ENCODE results near the gene FRG2C.
"Not testable (repeated sequence)": the region's sequence is repeated elsewhere in the genome, so short reads cannot be mapped to it uniquely, and the experiment has no call there.

The FRG2C gene

DNA sequence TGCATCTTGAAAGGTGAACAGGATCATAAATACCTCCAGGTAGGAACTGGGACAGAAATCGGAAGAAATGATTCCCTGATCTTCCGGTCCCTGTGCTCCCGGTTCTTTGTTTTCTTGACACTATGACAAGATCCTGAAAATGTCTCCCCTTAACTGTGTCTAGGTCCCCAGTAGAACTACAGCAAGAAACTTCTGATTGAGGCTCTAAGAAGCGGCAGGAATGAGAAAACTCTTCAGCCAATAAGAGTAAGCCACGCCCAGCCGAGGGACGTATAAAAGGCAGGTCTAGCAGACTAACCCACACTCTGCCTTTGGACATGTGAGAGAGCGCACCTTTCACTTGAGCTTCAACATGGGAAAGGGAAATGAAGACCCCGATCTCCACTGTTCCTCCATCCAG, at the start of gene FRG2C:
Gene FRG2C, plus strand, starts transcription at position 301 of the 400 bp plus-strand sequence. Its CDS starts 52 bp downstream, at position 353.
- not testable (repeated sequence) for FAIRE-seq; DNase-seq (ENCODE audit: insufficient read length, low spot score)

DNA sequence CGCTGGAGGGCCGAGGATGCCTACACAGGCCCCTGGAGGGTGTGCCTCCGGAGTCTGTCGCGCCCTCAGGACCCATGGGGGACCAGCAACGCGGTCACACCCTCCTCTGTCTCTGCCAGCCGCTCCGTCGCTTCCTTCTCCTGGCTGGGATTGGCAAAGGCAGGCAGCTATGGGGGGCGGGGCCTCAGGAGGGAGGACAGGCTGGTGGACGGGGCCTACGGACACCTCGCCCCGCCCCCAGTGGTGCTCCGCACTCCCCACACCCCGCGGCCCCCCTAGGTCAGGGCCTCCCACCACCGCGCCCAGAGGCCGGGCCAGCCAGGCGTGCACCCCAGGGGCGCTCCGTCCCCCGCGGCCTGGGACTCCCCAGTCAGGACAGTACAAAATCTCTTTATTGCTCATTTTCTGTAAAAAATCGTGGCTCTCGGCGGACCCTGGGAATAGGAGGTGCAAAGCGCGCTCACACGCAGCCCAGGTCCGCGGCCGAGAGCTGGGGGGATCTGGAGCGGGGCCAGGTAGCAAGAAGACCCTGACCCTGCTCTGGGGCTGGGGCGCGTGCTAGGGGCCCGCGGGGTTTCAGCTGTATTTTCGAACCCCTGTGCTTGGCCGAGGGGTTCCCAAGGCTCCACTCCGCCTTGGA, 45.3 kb upstream of the FRG2C start:
- not testable (repeated sequence) for FAIRE-seq

DNA sequence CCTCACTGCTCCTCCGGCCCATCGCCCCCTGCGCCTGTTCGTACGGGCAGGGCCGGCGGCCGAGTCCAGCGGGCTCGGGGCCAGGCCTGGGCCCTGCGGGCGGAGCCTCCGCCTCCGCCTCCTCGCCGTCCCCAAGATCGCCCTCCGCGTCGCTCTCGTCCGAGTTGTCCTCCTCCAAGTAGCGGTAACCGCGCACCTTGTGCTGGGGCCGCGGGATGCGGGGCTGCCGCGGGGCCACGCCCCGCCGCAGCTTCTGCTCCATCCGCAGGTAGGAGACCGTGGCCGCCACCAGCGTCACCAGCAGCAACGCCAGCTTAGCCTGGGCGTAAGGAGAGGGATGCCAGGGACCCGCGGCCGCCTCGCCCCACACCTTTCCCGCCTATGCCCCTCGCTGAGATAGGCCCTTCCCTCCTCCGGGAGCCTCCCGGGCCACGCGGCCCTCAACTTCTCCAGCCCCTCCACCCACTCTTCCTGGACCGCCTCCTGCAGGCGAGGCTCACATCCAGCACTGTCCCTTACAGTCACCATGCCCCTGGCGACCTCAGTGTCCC, 44.6 kb upstream of the FRG2C start:
- DNase-seq (ENCODE audit: insufficient read length, low spot score); FAIRE-seq: not testable (repeated sequence)

More for the DNA sequence above, 45.3 kb upstream of the FRG2C start:
- DNase-seq (ENCODE audit: insufficient read length, low spot score) = not testable (repeated sequence)

DNA sequence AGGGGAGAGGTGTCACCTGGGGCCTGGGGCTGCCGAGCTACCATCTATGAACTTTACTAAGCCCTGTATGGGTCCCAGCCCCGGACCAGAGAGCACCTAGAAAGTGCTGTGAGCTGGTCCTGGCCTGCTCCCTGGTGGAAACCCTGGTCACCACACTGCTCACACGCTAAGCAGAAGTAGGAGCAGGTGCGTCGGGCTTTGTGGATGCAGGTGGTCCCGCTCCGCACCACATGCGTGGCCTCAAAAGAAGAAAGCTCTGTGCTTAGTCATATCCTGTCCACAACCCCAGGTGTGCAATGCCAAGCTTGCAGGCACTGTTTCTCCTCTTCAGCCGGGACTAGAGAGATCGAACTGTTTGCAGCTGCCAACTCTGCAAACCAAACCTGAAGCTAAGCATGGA, 42.4 kb upstream of the FRG2C start:
- FAIRE-seq; DNase-seq (ENCODE audit: insufficient read length, low spot score): not testable (repeated sequence)

DNA sequence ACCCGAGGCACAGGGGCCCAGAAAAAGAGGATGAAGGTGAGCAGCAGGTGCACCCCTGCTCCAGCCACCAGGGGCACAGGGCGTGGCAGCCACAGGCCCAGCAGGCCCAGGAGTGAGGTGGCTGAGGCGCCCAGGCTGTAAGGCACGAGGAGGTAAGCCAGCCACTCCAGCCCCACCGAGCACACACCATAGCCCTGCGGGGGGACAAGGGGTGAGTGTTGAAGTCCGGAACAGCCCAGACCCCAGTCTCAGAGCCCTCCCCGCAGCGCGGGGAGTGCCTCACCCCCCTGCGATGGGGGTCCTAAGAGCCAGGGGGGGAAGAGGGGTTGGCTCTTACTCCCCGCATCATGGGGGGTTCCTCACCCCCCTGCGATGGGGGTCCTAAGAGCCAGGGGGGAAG, 40.5 kb upstream of the FRG2C start:
- not testable (repeated sequence) for FAIRE-seq; DNase-seq (ENCODE audit: insufficient read length, low spot score)

DNA sequence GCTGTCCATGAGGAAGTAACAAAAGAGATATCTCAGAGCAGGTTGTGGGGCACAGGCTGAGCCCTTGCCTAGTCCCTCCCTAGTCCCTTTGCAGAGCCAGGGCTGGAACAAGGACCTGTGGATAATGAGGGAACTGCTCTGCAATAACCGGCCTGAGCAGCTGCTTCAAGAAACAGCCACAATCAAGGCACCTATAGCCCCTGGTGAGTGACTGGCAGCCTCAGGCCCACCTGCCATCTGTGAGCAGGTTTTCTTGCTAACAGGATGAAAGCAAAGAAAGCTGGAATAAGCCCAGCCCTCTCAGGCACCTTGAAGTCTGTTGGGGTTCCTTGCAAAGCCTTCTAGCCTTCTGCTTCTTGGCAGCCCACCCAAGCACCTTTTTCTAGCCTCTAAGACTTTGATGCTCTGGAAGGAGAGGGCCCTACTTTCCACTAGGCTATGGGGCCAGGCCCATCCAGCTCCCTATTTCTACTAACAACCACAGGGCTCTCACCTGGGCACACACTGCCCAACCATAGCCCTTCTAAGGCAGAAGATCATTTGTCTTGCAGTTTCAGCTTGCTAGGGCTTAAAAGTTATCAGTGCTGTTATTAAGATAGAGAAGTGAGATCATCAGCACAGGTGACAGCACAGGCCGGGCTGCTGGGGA, 33.1 kb upstream of the FRG2C start:
- FAIRE-seq; DNase-seq (ENCODE audit: insufficient read length, low spot score): not testable (repeated sequence)

DNA sequence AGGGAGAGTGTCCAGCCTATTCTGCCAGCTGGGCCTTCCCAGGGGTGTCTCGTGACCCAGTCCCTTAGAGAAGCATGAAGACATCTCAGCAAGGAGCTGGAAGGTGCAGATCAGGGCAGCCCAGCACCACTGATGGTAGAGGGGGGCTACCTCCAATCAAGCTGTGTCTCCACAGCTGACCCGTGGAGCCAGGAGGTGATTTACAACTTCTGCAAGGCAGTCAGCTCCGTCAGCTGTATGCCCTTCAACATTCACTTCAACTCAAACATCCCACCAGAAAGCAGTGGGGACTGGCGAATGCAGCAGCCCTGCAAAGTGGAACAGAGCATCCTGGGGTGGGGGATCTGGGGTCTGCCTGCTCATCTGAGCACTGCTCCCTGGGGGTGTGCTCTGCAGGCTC, 32.6 kb upstream of the FRG2C start:
- DNase-seq (ENCODE audit: insufficient read length, low spot score) (no peak), FAIRE-seq (no peak)
- TF ChIP-seq POLR2A (IDR thresholded peaks at IDR 0.05; ENCODE audit: low read depth, low read length) = no peak

DNA sequence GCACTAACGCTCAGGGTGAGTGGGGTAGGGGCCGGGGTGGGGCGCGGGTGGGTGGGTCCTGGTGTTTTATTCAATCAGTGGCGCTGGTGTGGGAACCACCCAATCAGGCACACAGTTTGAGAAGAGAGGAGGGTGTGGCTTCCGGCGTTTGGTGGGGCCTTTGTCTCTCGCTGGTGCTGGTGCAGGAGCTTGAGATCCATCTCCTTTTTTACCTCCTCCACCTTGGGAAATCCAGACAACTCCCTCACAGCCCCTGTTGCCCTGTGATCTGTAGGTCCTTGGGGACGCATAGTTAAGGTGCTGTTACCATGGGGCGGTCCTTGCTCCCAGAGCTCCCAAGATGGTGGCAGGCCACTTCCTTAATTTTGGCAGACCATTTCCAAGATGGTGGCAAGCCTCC, 25.2 kb upstream of the FRG2C start:
- not testable (repeated sequence) for FAIRE-seq; DNase-seq (ENCODE audit: insufficient read length, low spot score)

DNA sequence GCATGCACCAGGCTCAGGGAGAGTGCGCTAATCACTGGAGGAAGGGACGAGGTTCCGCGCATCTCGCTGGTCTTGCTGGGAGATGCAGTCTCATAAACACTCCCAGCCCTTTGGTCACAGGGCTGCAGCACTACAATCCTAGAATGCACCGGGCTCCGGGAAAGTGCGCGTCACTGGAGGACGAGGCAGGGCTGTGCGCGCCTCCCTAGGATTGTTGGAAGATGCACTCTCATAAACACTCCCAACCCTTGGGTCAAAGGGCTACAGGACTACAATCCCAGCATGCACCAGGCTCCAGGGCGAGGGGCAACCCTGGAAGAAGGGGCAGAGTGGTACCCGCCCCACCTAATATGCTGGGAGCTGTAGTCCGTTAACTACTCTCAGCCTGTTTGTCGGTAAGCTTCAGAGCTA, 23.0 kb upstream of the FRG2C start:
- peak; percentile 29 for DNase-seq (ENCODE audit: insufficient read length, low spot score)
- TF ChIP-seq POLR2A (IDR thresholded peaks at IDR 0.05; ENCODE audit: low read depth, low read length) = peak; percentile 21; the same call in 1 of the 2 replicates
- FAIRE-seq = not testable (repeated sequence)

DNA sequence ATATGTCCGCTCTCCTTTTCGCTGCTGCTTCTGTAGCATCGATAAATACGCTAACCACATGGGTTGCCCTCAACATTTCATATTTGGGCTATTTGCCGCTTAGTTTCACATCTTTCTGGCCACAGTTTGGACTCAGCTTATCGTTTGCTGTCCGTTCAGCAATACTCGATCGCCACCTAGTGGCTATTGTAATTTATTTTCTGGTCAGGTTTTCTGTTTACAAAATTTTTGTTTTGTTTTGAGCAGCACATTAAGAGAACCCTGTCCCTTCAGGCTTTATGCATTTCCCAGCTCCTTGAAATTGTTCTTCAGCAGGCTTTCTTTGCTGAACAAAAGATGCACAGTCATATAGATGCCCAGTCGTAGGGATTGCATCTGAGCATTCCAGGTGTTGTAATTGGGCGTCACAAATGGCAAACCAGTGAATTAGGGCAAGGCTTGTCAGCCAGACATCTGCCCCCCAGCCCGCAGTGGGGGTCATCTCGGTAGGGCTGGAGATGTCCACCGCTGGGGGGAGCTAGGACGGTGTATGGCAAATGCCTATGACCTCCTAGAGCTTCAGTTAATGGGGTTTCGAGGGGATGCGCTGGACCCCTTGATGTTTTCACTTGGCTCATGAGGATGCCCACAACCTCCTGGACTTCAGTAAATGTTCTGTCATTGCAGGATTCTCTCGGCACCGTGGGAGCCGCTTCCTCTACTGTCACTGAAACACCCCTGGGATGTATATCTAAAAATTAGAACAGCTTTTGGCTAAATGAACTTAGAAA, 20.9 kb upstream of the FRG2C start:
- peak; percentile 75 for FAIRE-seq
- DNase-seq (ENCODE audit: insufficient read length, low spot score) = not testable (repeated sequence)

DNA sequence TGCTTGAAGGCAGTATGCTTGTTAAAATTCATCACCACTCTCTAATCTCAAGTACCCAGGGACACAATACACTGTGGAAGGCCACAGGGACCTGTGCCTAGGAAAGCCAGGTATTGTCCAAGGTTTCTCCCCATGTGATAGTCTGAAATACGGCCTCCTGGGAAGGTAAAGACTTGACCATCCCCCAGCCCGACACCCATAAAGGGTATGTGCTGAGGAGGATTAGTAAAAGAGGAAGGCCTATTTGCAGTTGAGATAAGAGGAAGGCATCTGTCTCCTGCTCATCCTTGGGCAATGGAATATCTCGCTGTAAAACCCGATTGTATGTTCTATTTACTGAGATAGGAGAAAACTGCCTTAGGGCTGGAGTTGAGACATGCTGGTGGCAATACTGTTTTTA, 18.6 kb upstream of the FRG2C start:
- not testable (repeated sequence) for DNase-seq (ENCODE audit: insufficient read length, low spot score); FAIRE-seq

DNA sequence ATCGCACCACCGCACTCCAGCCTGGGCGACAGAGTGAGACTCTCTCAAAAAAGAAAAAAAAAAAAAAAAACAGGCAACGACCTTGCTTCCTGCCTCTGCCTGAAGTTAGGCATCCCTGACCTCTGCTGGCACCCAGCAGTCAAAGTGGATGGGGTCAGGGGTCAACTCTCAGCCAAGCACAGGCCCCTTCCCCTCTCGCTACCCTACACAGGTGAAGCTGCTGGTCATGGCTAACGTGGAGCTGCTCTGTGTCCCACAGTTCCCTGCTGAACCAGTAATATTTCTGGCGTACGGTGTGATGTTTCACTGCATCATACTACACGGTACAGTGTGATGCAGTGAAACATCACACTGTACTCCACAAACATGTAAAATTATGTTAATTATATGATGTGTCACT, 13.9 kb upstream of the FRG2C start:
- DNase-seq (ENCODE audit: insufficient read length, low spot score) (no peak), FAIRE-seq (no peak)
- TF ChIP-seq POLR2A (IDR thresholded peaks at IDR 0.05; ENCODE audit: low read depth, low read length) = no peak

DNA sequence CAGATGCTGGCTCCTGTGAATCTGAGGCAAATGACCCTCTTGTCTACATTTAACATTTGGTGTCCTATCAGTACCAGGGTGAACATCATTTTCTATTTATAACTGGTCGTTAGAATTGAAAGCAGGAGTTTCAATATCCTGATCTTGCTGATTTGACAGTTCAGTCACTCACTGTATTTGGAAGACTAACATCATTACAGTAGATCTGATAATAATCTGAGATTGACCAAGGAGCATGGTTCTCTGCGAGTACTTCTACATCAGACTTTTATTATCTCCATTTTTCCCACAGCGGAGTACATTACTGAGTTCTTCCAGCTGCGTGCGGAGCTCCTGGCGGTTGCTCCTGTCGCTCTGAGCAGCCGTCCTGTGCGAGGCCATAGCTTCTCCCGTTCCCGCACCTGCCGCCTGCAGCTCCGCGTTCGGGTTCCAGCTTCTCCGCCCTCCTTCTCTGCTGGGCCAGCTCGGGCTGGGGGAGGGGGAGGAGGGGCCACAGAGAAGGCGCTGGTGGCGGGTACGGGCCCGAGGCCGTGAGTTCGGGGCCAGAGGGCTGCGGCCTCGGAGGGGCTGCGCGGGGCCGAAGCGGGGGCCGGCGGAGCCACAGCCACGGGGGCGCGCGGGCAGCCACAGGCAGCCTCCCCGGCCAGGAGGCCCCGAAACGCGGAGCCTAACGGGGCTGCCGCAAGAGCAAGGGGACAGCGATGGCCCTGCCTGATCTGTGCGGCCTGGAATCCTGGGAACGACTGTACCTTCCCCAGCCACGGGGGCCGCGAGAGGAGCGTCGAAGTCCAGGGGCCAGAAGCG, 8.8 kb upstream of the FRG2C start:
- DNase-seq (ENCODE audit: insufficient read length, low spot score); FAIRE-seq: not testable (repeated sequence)

DNA sequence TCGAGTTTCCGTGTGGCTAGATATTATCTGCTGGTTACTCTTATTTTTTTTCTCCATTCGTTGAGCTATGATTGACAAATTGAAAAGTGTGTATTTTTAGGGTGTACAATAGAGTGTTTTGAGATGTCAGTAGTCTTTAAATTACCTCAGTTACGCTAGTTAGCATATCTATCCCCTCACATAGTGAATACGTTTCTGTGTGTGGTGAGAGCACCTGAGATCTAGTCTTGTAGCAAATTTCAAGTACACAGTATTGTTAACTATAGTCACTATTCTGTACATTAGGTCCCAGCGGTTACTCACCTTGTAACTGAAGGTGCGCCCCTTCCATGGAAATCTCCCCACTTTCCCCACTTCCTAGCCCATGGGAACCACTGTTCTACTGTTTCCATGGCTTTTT, 8.2 kb upstream of the FRG2C start:
- not testable (repeated sequence) for FAIRE-seq; DNase-seq (ENCODE audit: insufficient read length, low spot score)

DNA sequence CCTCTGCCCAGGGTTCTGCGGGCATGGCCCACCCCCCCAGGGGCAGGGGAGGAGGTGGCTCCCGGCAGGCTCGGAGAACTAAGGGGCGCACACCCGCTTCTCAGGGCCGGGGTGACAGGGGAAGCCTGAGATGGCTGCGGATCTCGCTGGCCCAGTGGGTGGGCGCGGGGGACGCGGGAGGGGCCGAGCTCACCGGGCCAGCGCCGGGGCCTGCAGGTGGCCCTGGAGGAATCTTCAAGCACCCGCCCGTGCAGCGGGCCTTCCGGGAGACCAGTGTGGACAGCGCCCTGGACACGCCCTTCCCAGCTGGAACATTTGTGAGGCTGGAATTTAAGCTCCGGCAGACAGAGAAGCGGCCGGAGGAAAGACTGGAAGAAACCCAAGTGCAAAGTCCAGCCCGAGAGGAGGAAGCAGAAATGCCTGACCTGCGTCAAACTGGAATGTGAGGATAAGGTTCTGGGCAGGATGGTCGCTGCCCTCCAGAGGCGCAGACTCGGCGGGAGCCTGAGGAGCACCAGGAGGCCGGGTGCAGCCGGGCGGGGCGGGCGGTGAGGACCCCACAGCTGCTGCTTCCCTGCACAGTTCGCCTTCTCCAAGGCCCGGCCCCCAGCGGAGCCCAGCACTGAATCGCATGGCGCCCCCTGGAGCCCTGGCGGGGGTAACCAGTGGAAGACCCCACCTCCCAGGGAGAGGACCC, 5.6 kb upstream of the FRG2C start:
- FAIRE-seq (peak; percentile 64), DNase-seq (ENCODE audit: insufficient read length, low spot score) (peak; percentile 28)

DNA sequence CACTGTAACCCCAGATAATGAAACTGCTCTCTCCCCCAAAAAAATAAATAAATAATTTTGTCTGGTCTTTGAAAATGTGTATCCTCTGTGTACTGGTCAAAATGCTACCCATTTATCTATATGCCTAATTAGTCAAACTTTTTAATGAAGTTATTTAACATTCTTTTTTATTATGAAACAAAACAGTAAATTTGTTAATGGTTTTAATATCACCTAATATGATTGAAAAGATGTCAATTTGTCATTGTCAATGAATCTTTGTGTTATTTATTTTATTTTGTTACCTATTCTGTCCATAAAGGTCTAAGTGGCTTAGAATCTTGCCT, 5.1 kb upstream of the FRG2C start:
- not testable (repeated sequence) for DNase-seq (ENCODE audit: insufficient read length, low spot score); FAIRE-seq

DNA sequence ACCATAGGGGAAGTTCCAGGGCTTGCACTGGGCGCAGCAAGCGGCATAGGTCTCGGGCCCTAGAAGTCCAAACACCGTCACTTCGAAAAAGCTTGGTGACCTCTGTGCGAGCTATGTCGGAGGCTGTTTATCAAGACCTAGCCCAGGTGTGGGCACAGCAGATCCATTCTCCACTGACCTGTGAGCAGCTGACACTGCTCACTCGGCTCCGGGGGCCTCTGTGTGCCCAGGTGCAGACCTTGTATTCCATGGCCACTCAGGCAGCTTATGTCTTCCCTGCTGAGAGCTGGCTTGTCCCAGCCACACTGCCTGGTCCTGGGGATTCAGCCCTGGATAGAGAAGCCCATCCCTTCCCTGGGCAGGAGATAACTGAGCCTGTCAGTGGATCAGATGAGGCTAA, 1.5 kb downstream of the FRG2C start:
- DNase-seq (ENCODE audit: insufficient read length, low spot score); FAIRE-seq: not testable (repeated sequence)

DNA sequence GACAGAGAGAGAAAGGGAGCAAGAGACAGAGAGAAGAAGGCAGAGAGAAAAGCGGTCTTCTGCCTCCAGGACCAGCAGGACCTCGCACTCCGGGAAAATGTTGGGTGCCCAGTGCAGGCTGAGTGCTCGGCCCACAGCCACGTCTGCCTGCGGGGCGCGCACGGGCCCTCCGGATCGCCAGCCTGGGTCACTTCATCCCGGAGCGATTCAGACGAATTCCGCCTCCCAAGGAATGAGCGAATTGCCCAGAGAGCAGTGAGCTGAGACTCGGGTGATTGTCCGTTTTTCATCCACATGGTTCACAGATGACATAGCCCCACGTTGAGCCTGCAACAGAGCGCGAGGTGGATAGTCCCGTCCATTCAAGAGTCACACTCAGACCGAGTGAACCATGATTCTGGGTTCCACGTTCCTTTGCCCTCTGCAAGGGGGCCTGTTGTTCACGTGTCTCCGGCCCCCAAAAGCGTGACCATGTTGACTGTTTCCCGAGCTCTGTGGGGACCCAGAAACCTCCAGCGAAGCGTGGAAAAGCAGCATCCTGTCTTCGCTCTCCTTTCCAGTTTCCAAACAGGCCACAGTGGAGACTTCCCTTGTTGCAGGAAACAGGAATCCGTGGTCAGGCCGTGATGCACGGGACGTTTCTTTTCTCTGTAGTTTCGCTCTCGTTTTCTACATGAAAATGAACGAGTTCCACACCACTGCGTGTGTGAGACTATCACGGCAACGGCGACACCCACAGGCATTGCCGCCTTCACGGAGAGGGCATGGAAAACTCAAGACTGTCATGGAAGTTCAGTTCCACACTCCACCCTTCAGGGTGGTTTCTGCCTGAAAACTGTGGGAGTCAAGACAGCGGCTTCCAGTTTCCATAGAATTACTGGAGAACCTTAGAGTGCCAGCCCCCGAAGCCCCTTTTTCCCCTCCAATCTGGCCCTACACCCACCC, 3.9 kb downstream of the FRG2C start:
- not testable (repeated sequence) for FAIRE-seq; DNase-seq (ENCODE audit: insufficient read length, low spot score)

Data from H54 (cell line).